Neural progenitor cell (in vitro differentiated cells): Measurements from ENCODE around the gene GOLGA3. TPM values are rescaled to one million over a fixed set of nuclear protein-coding genes. Genes with fewer than 3 reads are reported as not detected.

Experiments used
- DNase-seq: peaks from one replicate; pipeline ENCODE4 v3.0.0-alpha.2; 2016; ENCODE audit warnings: low spot score
- H2AFZ ChIP-seq: fragments of 200-600 bp; sonication (generic); replicated peaks from 2 replicates; pipeline ENCODE4 v1.6.1; 2016; ENCODE audit warnings: antibody characterized with exemption
- H3F3A ChIP-seq: fragments of 200-600 bp; sonication (generic); 2 replicates; pipeline ENCODE4 v1.6.1; 2016; ENCODE audit warnings: antibody characterized with exemption, low read depth
- H3K27ac ChIP-seq: fragments of 200-600 bp; sonication (generic); 2 replicates; pipeline ENCODE4 v1.5.1; 2016; ENCODE audit warnings: mild to moderate bottlenecking
- H3K27me3 ChIP-seq: fragments of 200-600 bp; sonication (generic); 2 replicates; pipeline ENCODE4 v1.6.1; 2016; ENCODE audit warnings: mild to moderate bottlenecking, moderate library complexity
- H3K36me3 ChIP-seq: fragments of 200-600 bp; sonication (generic); 2 replicates; pipeline ENCODE4 v1.5.1; 2016
- H3K4me1 ChIP-seq: fragments of 200-600 bp; sonication (generic); 2 replicates; pipeline ENCODE4 v1.6.1; 2016; ENCODE audit warnings: mixed run types
- H3K4me2 ChIP-seq: fragments of 200-600 bp; sonication (generic); 2 replicates; pipeline ENCODE4 v1.6.1; 2016
- H3K4me3 ChIP-seq: fragments of 200-600 bp; sonication (generic); 2 replicates; pipeline ENCODE4 v1.5.1; 2016
- H3K79me2 ChIP-seq: fragments of 200-600 bp; sonication (generic); 2 replicates; pipeline ENCODE4 v1.6.1; 2016; ENCODE audit warnings: low read depth
- H3K9ac ChIP-seq: fragments of 200-600 bp; sonication (generic); 2 replicates; pipeline ENCODE4 v1.6.1; 2016
- H3K9me3 ChIP-seq: fragments of 200-600 bp; sonication (generic); 2 replicates; pipeline ENCODE4 v1.5.1; 2016; ENCODE audit warnings: low read depth
- H4K20me1 ChIP-seq: fragments of 200-600 bp; sonication (generic); 2 replicates; pipeline ENCODE4 v1.6.1; 2016; ENCODE audit warnings: low read depth
- H3K27ac Mint-ChIP-seq: 3 replicates; pipeline ENCODE4 v1.8.0; 2021; ENCODE audit warnings: mixed read lengths
- H3K27me3 Mint-ChIP-seq: 2 replicates; pipeline ENCODE4 v1.8.0; 2022; ENCODE audit warnings: low read depth, mild to moderate bottlenecking, inconsistent platforms, moderate library complexity, mixed read lengths; ENCODE audit not compliant: insufficient read depth
- H3K36me3 Mint-ChIP-seq: 3 replicates; pipeline ENCODE4 v1.8.0; 2021; ENCODE audit warnings: mixed read lengths
- H3K4me1 Mint-ChIP-seq: 3 replicates; pipeline ENCODE4 v1.8.0; 2021; ENCODE audit warnings: mixed read lengths
- H3K4me3 Mint-ChIP-seq: 3 replicates; pipeline ENCODE4 v1.8.0; 2021; ENCODE audit warnings: mild to moderate bottlenecking, moderate library complexity, mixed read lengths
- H3K9me3 Mint-ChIP-seq: 3 replicates; pipeline ENCODE4 v1.8.0; 2020; ENCODE audit warnings: mixed read lengths
- CTCF ChIP-seq: fragments of 200-600 bp; sonication (generic); IDR thresholded peaks from 2 replicates; pipeline ENCODE4 v1.5.1; 2017; ENCODE audit warnings: antibody characterized with exemption, mild to moderate bottlenecking
- EZH2 ChIP-seq: fragments of 200-600 bp; sonication (generic); IDR thresholded peaks from 2 replicates; pipeline ENCODE4 v1.6.1; 2017; ENCODE audit warnings: antibody characterized with exemption, mild to moderate bottlenecking, moderate library complexity
- EZH2phosphoT487 ChIP-seq: fragments of 200-600 bp; sonication (generic); IDR thresholded peaks from 2 replicates; pipeline ENCODE4 v1.6.1; 2017; ENCODE audit warnings: antibody characterized with exemption
- total RNA-seq: library from RNA; depleted of rRNA; stranded (reverse); fragments of >200 nt; gene quantifications from 2 replicates; pipeline ENCODE4 v1.2.3, GENCODE V29; 2015; ENCODE audit warnings: low replicate concordance

The GOLGA3 gene
- total RNA-seq, 1 donor from 2014 or later, result 8.5 TPM

GRCh38 chr12:132827763-132828703, 636 bp downstream of the GOLGA3 start:
- Mint-ChIP-seq H3K4me1 (peaks cover 14% of the 10 kb centered on the region), H3K4me3 (peak overlapping the region; percentile 91), H3K9me3 (no peaks in the 10 kb centered on the region), H3K27ac (peak overlapping the region; percentile 50), H3K27me3 (peaks cover 3% of the 10 kb centered on the region), H3K36me3 (peaks cover 21% of the 10 kb centered on the region)
- Histone ChIP-seq H3K4me2 (peak overlapping the region; percentile 84), H2AFZ (peak overlapping the region; percentile 100), H3F3A (peaks cover 9% of the 10 kb centered on the region), H3K4me1 (no peaks in the 10 kb centered on the region), H3K27me3 (no peaks in the 10 kb centered on the region), H3K27ac (peak overlapping the region; percentile 100), H3K36me3 (no peaks in the 10 kb centered on the region), H3K9me3 (no peaks in the 10 kb centered on the region), H3K4me3 (peak overlapping the region; percentile 99), H3K9ac (peak overlapping the region; percentile 99), H4K20me1 (peaks cover 6% of the 10 kb centered on the region), H3K79me2 (peaks cover 38% of the 10 kb centered on the region)
- TF ChIP-seq CTCF (no peak), EZH2phosphoT487 (no peak), EZH2 (no peak)
- no peak for DNase-seq

GRCh38 chr12:132825861-132826260, 2.8 kb downstream of the GOLGA3 start:
- Mint-ChIP-seq H3K27me3 (peaks cover 3% of the 10 kb centered on the region), H3K4me1 (peaks cover 14% of the 10 kb centered on the region), H3K9me3 (no peaks in the 10 kb centered on the region), H3K4me3 (peak overlapping the region; percentile 63), H3K36me3 (peaks cover 19% of the 10 kb centered on the region), H3K27ac (no peak overlapping the region)
- H3K4me2 ChIP-seq, result no peak overlapping the region
- peaks cover 38% of the 10 kb centered on the region for H3K79me2 ChIP-seq
- no peak overlapping the region for H3K27ac ChIP-seq
- TF ChIP-seq EZH2phosphoT487, result no peak
- TF ChIP-seq CTCF, result no peak
- TF ChIP-seq EZH2, result no peak
- H3K36me3 ChIP-seq, result no peaks in the 10 kb centered on the region
- H3K4me1 ChIP-seq, result no peaks in the 10 kb centered on the region
- H3K4me3 ChIP-seq, result no peak overlapping the region
- H4K20me1 ChIP-seq, result peaks cover 6% of the 10 kb centered on the region
- H3K27me3 ChIP-seq, result no peaks in the 10 kb centered on the region
- H3F3A ChIP-seq, result peaks cover 9% of the 10 kb centered on the region
- no peak for DNase-seq
- H3K9me3 ChIP-seq, result no peaks in the 10 kb centered on the region
- no peak overlapping the region for H2AFZ ChIP-seq
- no peak overlapping the region for H3K9ac ChIP-seq

- Mint-ChIP-seq H3K9me3 (no peaks in the 10 kb centered on the region), H3K4me1 (peaks cover 14% of the 10 kb centered on the region), H3K27ac (no peak overlapping the region), H3K27me3 (peaks cover 3% of the 10 kb centered on the region), H3K36me3 (peaks cover 19% of the 10 kb centered on the region), H3K4me3 (no peak overlapping the region)
- Histone ChIP-seq H3F3A (peaks cover 9% of the 10 kb centered on the region), H3K9me3 (no peaks in the 10 kb centered on the region), H3K27ac (no peak overlapping the region), H3K4me3 (no peak overlapping the region), H3K4me2 (no peak overlapping the region), H3K27me3 (no peaks in the 10 kb centered on the region), H3K9ac (no peak overlapping the region), H4K20me1 (peaks cover 6% of the 10 kb centered on the region), H3K79me2 (peaks cover 38% of the 10 kb centered on the region), H2AFZ (no peak overlapping the region), H3K36me3 (no peaks in the 10 kb centered on the region), H3K4me1 (no peaks in the 10 kb centered on the region)
- TF ChIP-seq EZH2phosphoT487 (no peak), CTCF (no peak), EZH2 (no peak)
- no peak for DNase-seq
Measured at GRCh38 chr12:132825089-132825488, 3.6 kb downstream of the GOLGA3 start.
